GM19238 (cell line): ENCODE results near the gene COL18A1.
"Not testable (repeated sequence)": the region's sequence is repeated elsewhere in the genome, so short reads cannot be mapped to it uniquely, and the experiment has no call there.

Experiments
- DNase-seq: peaks from one replicate; pipeline ENCODE4 v3.0.0; 2011; ENCODE audit warnings: low spot score; ENCODE audit not compliant: insufficient read length

The COL18A1 gene

DNA sequence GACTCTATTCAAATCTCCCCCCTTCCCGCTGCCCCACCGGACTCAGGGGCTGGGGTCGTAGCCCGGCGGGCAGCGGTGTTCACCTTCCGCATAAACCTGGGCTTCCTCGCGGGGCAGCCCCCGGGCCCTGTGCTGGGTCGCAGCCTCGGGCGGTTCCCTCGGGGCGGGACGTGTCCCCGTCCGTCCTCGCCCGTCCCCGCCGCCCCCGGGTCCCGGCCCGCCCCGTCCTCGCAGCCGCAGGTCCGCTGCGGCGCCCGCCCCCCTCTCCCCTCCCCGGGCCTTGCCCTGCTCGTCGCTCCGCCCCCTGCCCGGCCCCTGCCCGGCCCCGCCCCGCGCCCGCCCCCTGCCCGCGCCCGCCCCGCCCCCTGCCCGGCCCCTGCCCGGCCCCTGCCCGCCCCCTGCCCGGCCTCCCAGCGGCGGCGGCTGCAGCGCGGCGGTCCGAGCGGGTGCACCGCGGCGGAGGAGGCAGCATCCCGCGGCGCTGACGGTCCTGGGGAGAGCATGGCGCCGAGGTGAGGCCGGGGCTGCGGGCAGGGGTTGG, at the start of gene COL18A1:
COL18A1 (plus strand) TSS at position 436 of the 541 bp plus-strand sequence; CDS start at position 502, 66 bp downstream.
- DNase-seq: peak; percentile 27

- DNase-seq: no peak
Measured at GRCh38 chr21:45355573-45355972, 49.4 kb upstream of the COL18A1 start.

DNA sequence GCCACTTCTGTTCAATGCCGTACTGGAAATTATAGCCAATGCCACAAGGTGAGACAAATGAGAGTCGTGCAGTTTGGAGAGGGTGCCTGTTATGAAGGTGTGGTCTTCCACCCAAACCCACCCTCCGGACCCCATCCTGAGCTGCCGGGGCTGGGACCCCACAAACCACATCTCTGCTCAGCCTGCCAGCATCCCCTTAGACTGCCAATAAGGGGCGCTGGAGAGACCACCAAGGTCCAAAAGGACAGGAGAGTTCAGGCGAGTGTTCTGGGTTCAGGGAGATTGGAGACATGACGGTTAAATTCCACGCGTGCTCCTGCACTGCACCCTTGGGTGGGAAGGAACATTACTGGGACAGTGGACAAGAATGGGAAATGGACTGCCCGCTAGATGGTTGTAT, 48.7 kb upstream of the COL18A1 start:
- no peak for DNase-seq

DNA sequence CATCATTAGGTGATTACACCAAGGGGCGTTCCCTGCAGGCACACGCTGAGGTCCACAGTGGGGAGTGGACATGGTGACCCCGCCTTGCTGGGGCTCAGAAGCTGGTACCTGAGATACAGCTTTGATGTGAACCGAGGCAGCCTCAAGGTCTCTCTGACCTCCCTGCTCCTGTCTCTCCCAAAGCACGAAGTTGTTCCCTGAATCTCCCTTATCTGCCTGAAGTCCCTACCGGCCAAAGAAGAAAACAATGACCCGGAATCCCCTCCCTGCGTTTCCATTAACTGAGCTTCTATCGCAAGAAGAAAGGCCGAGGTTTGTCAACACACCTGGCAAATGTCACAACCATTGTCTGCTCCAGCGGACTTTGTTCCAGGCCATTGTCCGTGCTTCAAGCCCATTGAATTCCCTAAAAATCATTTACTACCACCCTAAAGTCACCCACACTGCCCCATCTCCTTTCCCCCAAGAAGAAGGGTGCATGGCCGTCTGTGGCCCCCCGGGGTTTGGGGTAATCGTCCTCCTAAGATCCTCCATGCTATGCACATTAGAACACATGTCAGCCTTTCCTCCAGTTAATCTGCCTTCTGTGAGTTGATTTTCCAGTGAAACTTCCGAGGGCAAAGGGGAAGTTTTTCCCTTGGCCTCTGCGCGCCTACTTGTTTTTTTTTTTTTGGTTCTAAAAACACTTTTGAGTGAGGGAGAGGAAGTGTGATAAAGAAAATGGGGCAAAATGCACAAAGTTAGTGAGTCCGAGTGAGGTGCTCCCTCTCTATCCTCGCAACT, 48.1 kb upstream of the COL18A1 start:
- no peak for DNase-seq

DNA sequence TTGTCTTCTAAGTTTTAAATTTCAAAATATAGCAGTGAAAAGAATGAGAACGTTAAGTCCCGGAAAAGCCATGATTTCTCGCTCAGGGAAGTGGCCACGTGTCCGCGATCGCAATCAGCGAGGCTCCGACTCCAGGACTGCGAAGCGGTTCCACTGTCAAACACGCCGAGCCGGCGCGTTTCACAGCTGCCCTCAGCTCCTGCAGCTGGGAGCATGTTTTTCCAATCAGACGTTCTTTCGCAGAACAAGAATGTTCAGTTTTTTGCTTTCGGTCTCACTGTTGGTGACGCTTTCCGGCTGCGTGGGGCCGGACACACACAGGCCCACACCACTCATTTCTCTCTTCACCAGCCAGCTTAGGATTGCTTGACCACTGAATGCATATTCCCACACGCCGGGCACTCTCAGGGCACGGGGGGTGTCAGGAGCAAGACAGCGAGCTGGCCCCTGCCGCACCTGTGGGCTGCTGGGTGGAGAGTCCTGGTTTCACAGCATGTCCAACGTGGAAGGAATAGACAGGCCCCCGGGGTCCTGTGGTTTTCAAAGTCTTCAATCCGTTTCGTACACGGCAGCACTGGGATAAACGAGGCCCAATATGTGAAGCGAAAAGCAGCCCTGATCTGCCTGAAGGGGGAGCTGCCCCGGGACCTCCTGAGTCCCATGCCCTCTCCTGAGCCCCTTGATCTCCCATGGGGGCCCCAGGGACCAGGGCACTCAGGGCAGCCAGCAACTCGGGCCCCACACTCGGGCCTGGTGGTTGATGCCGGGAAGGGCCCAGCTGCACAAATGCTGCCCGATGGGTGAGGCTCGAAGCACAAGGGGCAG, 47.3 kb upstream of the COL18A1 start:
- no peak for DNase-seq

- no peak for DNase-seq
Measured at GRCh38 chr21:45358261-45358670, 46.7 kb upstream of the COL18A1 start.

- DNase-seq: no peak
Measured at GRCh38 chr21:45358711-45359310, 46.2 kb upstream of the COL18A1 start.

GRCh38 chr21:45359451-45360217, 45.3 kb upstream of the COL18A1 start:
- no peak for DNase-seq

GRCh38 chr21:45361033-45361997, 43.6 kb upstream of the COL18A1 start:
- DNase-seq: no peak

GRCh38 chr21:45362077-45362747, 42.8 kb upstream of the COL18A1 start:
- DNase-seq: no peak

- DNase-seq: no peak
Measured at GRCh38 chr21:45362748-45363145, 42.2 kb upstream of the COL18A1 start.

- DNase-seq: not testable (repeated sequence)
Measured at GRCh38 chr21:45363272-45363671, 41.7 kb upstream of the COL18A1 start.

DNA sequence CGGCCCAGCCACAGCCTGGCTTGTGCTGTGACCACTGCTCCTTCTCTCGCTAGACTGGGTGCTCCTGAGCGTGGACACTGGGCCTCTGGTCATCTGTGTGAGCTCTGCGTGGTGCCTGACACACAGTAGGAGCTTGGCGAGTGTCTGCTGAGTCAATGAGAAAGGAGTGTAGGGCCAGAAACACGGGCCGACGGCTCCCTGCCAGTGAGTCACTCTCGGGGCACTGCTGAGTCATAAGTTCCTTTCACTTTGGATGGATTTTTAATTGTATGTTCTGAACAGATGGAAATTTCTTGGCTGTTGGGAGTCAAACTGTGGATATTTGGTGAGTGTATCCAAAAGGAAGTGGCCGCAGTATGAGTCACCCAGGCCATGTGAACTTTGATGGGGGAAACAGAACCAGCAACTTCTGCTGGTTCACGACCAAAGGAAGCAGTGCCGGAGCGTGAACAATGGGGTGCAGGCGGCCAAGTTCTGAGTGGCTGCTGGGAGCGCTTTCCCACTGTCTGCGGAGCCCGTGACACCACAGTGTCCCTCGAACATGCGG, 41.0 kb upstream of the COL18A1 start:
- DNase-seq: no peak

GRCh38 chr21:45364468-45365185, 40.3 kb upstream of the COL18A1 start:
- no peak for DNase-seq

GRCh38 chr21:45365186-45365607, 39.8 kb upstream of the COL18A1 start:
- DNase-seq: no peak

DNA sequence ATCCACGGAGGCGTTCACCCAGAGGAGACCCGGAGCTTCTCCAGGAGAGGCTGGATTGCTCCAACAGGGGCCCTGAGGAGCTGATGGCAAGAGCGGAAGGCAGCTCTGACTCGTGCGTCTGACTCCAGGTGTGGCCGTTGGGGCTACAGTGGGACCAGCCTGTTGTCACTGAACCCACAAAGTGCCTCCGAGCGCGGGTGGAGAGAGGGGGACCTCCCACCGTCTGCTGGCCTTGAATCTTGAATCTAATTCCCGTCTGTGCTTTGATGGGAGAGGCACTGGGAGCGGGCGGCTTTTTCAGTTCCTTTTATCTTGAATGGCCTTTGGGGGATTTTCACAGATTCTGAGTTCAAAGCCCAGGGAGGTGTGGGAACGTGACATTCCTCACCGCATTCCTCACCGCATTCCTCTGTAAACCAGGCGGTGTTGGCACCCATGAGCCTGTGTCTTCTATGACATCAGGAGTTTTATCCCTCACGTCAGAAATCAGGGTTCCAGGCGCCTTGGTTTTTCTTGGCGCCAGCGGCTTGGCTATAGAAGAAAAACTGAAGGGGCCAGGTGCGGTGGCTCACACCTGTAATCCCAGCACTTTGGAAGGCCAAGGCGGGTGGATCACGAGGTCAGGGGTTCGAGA, 39.2 kb upstream of the COL18A1 start:
- DNase-seq: no peak

DNA sequence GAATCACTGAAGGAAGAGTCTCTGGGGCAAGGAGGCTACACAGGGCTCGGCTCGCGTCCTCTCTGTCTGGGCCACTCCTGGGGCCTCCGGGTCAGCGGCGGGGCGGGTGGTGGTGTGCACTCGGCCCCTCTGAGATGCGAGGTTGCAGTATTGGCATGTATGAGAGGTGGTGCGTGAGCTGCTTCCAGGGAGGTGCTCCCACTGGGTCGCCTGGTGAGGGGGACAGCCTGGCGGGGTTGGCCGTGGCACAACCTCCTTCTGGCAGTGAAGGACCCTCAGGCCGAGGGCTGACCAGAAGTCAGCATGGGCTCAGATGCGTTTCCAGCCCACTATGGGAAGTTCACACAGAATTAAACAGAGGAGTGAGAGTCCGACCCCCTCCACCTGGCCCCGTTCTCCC, 38.5 kb upstream of the COL18A1 start:
- no peak for DNase-seq

DNA sequence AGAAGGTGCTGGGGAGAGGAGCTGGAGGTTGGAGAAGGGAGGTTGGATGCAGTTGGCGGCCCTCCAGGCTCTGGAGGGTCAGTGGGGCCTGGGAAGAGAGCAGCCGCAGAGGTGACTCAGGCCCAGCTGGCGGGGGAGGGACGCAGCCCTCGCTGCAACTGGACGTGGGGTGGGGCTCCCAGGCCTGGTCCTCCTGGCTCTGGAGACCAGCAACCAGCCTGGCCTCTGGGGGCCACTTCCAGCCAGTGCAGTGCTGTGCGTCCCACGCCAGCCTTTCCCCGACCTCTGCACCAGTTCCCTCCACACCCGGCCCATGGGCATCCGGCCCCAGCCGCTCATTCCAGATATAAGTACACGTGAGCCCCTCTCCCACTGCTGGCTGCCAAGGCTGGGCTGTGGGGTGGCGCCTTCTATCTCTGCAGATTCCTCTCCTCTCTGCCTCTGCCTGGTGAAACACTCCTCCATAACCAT, 38.0 kb upstream of the COL18A1 start:
- DNase-seq: no peak
